HG02870 (cell line): ENCODE results near the gene CTCFL.

Experiments used
- ATAC-seq: cut with Tn5 transposase; IDR thresholded peaks from one replicate; pipeline ENCODE4 v1.9.1; 2021; ENCODE audit warnings: mild to moderate bottlenecking, moderate library complexity; ENCODE audit not compliant: unreplicated experiment

CTCFL gene, protein sequence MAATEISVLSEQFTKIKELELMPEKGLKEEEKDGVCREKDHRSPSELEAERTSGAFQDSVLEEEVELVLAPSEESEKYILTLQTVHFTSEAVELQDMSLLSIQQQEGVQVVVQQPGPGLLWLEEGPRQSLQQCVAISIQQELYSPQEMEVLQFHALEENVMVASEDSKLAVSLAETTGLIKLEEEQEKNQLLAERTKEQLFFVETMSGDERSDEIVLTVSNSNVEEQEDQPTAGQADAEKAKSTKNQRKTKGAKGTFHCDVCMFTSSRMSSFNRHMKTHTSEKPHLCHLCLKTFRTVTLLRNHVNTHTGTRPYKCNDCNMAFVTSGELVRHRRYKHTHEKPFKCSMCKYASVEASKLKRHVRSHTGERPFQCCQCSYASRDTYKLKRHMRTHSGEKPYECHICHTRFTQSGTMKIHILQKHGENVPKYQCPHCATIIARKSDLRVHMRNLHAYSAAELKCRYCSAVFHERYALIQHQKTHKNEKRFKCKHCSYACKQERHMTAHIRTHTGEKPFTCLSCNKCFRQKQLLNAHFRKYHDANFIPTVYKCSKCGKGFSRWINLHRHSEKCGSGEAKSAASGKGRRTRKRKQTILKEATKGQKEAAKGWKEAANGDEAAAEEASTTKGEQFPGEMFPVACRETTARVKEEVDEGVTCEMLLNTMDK

DNA sequence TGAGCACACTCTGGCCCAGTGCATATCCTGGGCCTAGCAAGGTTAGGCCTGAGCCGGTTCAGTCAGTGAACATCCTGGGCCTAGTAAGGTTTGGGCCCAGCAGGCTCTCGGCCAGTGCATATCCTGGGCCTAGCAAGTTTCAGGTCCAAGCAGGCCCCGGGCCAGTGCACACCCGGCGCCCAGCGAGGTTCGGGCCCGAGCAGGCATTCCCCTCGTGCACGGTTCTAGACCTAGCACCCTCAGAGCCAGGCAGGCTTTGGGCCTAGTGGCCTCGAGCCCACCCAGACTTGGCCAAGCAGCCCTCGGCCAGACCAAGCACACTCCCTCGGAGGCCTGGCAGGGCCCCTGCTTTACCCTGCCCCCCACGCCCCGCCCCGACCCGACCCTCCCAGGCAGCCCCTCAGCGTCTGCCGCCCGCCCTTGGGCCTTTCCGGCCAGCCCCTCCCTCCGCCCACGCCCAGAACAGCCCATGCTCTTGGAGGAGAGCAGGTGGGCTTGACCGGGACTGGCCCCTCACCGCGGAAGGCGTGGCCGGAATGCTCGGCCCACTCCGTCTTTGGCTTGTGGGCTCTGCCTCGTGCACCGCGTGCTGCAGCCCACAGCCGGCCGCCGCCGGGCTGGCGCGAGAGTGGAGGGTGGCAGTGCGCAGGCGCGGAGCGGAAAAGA lies at the start of gene CTCFL:
TSS of gene CTCFL (minus strand) at position 630 of the 666 bp plus-strand sequence. CDS start 935 bp downstream, outside the sequence.
- no peak for ATAC-seq

DNA sequence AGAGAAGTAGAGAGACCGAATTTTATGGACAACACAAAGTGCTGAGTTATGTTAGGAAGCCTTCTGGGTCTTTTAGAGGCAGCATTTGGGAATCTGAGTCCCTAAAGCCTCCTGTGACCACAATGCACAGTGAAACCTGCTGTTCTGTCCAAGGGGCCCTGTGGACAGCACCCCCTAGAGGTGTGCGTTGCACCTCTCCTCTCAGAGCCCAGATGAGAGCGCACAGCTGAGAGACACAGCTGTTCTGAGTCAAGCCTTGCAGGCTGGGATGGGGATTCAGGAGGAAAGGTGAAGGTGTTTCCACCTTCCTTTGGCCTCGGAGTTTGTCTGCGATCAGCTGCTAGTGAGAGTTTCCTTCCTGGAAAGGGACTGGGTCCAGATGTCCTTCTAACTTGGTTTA lies 49.0 kb upstream of the CTCFL start:
- no peak for ATAC-seq

DNA sequence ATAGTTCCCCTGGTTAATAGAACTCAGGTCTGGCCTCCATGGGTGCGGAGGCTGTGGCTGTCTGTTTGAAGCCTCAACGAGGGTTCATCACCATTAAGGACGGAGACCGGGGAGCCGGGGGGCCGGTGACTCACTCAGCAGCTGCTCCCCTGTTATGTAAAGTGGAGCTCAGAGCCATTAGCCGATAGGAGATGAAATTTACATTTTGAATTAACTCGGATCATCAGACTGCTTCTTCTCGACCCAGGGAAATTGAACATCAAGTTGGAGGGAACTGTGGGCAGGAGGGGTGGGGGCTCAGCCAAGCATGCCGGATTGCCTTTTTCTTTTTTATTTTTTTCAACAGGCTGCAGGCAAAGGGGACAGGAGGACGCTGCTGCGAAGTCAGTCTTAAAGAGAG lies 48.3 kb upstream of the CTCFL start:
- ATAC-seq: no peak

DNA sequence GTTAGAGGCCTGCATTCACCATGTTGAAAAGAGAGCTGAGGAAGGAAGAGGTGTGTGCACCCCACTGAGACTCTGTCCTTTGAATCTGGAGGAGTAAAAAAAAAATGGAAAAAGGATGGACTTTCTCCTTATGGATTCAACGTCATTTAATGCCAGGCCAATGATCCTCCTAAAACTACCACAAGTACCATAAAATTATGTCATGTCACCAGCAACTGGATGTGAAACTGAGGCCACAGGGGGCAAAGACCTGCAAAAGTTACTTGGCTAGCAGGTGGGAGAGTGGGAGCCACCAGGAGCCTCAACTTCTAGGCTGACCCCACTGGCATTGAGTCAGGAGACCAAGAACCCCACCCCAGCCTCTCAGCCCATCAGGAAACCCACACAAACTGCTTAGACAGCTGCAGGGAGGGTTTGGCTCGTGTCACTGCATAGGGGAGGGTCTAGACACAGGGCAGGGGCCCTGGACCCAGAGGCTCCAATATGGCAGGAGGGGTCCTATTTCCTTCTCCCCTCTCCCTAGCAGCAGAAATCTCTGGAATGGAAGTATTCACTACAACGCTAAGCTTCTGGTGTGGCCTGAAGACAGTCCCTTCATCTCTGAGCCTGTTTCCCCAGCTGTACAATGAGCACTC lies 47.0 kb upstream of the CTCFL start:
- no peak for ATAC-seq

DNA sequence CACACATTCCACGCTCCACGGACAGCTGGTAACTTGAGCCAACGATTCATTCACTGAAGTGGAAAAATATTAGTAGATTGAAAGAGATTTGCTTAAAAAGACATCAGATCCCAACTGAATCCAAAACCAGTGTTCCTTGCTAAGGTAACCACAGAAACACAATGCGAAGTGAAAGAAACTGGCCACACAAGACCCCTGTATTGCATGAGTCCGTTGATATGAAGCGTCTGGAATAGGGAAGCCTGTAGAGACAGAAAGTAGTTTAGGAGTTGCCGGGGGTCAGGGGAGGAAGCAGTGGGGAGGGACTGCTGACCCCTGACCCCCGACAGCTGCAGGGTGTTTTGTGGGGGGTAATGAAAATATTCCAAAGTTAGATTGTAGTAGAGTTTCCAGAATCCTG lies 46.0 kb upstream of the CTCFL start:
- no peak for ATAC-seq

DNA sequence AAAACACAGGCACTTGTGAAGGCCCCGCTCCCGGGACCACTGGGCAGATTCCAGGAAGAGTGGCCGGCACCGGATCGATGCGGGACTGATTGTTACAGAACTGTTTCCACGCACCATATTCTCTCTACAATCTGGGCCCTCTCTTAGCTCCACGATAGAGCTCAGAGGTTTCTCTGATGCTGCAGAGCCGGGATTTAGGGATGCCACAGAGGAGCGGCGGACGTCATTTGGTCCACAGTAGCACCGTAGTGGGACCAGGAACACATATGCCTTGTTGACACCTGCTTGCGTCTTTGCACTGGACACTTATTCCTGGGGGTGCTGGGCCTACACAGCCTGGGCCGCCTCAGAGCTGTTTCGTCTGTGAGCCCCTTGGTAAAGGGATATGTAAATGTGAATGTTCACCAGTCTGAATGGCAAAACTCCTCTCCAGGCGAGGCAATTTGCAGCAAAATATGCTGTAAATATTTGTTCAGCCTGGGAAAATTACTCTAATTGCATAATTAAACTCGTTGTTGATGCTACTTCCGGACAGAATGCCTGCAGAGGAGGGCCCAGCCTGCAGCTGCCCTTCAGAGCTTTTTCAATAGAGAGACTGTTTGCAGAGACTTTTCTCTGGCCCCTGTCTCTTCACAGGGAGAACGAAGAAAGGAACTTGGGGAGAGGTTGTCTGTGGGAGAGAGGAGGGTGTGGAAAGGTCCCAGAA lies 45.4 kb upstream of the CTCFL start:
- ATAC-seq: no peak

DNA sequence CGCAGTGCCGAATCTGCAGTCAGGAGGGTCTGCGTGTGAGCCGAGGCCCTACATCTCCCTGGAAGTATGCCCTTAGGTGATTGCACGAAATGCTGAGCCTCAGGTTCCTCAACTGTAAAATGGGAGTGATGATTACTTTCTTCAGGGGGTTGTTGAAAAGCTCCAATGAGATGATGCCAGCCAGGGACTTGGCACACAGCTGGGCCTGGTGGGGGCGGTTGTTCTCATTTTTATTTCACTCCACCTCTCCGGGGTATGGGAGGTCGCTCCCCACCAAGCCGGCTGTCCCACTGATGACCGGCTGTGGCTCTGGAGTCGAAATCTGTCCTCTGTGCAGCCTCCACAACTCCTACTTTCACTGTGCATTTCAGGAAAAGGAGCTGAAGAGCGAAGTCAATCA lies 44.0 kb upstream of the CTCFL start:
- no peak for ATAC-seq

DNA sequence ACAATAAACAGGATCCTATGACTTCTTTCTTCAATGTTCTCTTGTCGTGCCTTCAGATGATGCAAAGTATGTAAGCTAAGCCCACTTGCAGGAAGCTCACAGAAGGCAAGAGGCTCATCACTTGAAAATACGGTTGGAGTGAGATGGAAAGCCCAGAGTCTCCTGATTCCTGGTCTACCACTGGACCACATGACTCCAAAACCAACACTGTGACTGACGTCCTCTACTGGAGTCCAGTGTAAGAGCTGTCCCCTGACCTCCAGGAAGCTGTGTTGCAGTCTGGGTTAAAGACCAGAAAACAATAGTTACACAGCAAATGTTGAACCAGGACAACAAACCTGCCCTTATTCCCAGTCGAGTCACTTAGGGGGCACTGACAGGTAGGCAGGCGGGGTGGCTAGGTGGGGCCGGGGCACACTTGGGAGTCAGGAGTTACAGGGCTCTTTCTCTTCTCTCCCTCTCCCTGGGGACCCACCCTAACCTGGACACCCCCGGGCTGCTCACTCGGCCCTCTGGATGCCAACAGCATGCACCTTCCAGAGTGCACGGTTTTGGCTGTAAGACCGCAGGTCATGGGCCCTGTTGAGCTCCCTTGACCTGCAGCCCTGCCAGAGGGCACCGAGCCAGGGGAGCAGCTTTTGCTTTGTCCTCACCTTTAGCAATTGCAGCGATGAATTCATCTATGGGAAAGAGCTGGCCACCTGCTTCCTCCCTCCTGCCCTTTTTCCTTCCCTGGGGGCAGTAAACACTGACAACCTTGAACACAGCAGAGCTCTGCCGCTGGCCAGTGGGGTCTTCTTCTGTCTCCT lies 43.4 kb upstream of the CTCFL start:
- ATAC-seq: no peak

DNA sequence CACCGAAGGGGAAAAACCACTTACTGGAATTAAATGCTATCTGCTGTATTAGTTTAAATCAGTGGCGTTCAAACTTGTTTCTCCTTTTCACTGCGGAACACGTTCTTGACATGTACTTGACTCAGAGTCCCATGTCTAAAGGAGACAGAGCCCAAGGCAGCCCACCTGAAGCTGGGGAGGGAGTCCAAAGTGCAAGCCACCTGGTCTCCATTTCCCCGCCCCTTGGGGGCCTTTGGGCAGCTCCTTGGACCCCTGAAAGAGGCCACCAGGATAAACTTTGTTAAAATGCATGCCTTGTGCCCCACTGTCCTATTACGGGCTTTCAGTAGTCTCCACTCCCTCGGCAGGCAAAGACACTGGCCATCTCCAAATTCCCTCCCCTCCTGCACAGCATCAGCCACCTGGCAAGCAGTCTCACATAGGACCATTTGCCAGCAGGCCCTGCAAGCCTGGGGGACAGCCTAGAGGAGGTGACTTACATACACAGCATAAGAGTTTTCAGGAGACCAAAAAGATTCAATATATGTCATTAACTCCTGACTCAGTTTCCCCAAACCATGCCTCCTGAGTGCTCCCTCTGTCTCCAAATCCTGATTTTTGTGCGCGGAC lies 42.6 kb upstream of the CTCFL start:
- ATAC-seq: no peak

DNA sequence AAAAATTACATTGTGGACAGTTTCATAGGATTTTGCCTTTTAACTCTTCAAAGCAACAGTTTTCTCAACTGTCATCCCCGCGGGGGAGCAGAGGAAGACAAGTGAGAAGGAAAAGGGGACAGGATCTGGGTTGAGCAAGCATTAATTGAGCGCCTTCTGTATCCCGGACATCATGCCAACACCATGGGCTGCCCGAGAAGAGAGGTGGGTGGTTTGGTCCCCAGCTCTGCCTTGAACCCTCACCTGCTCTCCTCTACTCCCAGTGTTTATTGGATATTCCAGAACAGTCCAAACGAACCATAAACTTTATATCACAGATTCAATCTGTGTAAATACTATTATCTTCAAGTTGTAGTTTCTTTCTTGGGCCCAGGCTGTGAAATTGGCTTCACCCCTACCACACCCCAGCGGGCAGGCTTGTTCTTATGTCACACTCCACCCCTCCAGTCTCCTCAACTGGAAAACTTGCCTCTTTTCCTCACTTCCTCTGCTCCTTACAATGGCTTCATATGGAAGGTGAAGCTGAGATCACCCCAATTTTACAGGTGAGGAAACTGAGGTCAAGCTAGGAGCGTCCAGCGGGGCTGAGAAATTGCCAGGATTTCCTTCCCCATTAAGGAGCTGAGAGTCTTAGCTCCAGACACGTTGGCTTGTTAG lies 42.0 kb upstream of the CTCFL start:
- no peak for ATAC-seq

DNA sequence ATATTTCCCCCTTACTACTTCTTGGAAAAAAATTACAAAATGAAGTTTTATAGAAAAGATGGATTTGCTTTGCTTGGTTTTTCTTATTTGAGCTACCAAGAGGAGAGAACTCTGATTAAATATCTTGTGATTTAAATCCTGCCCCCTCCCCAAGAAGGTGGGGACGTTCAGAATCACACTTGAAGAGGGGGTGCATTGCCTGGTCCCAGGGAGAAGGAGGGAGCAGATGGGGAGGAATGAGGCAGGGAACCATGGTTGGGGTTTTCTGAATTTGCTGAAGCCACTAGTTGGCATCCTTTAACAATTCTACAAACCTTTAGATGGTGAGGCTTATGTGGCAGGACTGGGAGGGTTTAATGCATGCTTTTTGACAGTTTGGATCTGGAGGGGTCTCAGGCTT lies 41.5 kb upstream of the CTCFL start:
- no peak for ATAC-seq

DNA sequence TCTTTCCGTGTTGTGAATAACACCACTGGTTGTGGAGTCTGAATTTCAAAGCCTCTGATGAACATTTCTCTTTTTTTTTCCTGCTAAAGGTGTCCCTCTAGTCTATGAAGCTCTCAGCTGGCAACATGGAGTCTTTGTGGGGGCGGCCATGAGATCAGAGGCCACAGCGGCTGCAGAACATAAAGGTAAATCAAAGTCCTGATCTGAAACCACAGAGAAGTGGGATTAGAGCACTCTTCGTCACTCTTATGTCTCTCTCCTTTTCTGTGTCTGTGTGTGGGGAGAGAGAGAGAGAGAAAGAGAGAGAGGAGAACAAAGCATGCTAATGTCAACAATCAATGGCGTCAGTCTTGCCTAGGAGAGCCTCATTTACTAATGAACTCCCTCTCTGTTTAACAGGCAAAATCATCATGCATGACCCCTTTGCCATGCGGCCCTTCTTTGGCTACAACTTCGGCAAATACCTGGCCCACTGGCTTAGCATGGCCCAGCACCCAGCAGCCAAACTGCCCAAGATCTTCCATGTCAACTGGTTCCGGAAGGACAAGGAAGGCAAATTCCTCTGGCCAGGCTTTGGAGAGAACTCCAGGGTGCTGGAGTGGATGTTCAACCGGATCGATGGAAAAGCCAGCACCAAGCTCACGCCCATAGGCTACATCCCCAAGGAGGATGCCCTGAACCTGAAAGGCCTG lies 40.2 kb upstream of the CTCFL start:
- no peak for ATAC-seq

DNA sequence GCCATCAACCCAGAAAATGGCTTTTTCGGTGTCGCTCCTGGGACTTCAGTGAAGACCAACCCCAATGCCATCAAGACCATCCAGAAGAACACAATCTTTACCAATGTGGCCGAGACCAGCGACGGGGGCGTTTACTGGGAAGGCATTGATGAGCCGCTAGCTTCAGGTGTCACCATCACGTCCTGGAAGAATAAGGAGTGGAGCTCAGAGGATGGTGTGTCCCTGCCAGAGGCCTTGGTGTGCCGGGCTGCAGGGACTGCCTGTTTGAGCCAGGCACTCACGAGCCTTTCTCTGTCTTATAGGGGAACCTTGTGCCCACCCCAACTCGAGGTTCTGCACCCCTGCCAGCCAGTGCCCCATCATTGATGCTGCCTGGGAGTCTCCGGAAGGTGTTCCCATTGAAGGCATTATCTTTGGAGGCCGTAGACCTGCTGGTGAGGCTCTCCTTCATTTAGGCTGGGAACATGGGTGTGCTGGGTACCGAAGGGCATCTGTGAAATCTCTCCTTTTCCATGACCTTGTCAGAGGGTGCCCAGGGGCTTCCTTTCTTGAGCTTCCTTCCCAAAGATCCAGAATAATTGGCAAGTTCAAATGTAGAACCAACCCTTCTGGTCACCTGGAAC lies 39.4 kb upstream of the CTCFL start:
- ATAC-seq: no peak

DNA sequence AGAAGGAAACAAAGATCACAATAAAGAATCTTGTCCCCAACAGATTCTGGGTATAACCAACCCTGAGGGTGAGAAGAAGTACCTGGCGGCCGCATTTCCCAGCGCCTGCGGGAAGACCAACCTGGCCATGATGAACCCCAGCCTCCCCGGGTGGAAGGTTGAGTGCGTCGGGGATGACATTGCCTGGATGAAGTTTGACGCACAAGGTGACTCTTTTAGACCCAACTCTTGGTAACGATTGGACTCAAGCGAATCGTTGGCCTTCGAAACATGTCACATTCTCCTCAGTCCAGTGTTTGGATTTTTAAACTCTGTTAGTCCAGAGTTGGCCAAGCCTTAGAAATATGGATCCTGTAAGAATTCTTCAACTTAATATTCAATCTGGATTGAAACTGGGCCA lies 38.6 kb upstream of the CTCFL start:
- no peak for ATAC-seq

DNA sequence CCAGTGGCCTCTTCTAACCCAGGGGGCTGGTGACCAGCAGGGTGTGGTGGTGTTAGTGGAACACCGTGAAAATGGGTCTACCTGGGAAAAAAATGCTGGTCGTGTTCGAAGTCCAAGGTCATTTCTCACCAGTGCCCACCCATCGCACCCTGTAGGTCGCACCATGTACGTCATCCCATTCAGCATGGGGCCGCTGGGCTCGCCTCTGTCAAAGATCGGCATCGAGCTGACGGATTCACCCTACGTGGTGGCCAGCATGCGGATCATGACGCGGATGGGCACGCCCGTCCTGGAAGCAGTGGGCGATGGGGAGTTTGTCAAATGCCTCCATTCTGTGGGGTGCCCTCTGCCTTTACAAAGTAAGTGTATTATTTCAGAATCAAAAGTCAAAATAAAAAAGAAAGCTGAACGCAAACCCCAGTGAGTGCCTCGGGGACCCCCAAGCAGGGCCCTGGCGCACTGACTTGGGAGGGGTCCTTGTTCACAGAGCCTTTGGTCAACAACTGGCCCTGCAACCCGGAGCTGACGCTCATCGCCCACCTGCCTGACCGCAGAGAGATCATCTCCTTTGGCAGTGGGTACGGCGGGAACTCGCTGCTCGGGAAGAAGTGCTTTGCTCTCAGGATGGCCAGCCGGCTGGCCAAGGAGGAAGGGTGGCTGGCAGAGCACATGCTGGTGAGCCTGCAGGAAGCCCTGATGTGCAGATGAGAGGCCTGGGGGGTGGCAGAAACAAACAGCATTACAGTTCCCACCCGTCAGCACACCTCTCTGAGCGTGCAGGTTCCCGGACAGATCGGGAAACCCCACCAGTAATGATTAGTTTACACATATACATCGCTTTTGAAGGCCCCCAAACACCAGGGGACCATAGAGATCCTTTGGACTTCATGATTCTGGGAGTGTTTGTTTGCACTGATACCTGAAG lies 37.9 kb upstream of the CTCFL start:
- ATAC-seq: no peak

DNA sequence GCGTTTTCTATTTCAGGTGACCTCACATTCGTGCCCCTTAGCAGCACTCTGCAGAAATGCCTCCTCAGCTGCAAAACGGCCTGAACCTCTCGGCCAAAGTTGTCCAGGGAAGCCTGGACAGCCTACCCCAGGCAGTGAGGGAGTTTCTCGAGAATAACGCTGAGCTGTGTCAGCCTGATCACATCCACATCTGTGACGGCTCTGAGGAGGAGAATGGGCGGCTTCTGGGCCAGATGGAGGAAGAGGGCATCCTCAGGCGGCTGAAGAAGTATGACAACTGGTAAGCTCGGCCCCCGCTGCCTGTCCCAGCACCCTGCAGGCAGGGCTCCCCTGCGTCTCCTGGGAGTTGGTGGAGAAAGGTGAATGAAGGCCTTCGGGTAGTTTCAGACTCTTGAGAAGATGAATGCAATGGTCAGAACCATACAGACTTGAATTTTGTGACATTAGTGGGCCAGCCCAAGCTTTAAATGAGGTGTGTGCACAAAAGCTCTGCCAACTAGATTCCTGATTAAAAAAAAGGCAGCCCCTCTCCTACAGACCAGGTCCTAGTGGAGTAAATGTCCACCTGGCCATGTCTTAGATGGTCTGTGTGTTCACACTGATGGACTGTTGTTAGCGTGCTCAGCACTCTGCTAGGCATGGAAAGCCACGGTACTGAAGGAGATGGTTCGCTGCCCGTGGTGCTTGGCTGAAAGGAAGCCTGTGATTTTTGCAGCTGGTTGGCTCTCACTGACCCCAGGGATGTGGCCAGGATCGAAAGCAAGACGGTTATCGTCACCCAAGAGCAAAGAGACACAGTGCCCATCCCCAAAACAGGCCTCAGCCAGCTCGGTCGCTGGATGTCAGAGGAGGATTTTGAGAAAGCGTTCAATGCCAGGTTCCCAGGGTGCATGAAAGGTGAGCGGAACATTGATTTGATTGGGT lies 36.7 kb upstream of the CTCFL start:
- ATAC-seq: no peak
